Activated naive CD8-positive, alpha-beta T cell treated with anti-CD3 and anti-CD28 coated beads for 36 hours (primary cell): ENCODE measurements around the gene CDC42. TPM values are rescaled to one million over a fixed set of nuclear protein-coding genes. Genes with fewer than 3 reads are reported as not detected.

Experiments used
- DNase-seq: peaks from one replicate; pipeline ENCODE4 v3.0.0; 2021
- H3K27ac Mint-ChIP-seq: one replicate; pipeline ENCODE4 v1.8.0; 2022; ENCODE audit warnings: mild to moderate bottlenecking, moderate library complexity, mixed read lengths
- H3K27me3 Mint-ChIP-seq: one replicate; pipeline ENCODE4 v1.8.0; 2022; ENCODE audit warnings: mild to moderate bottlenecking, mixed read lengths
- H3K36me3 Mint-ChIP-seq: one replicate; pipeline ENCODE4 v1.8.0; 2021; ENCODE audit warnings: mild to moderate bottlenecking, mixed read lengths
- H3K4me1 Mint-ChIP-seq: one replicate; pipeline ENCODE4 v1.8.0; 2021; ENCODE audit warnings: mixed read lengths
- H3K4me3 Mint-ChIP-seq: one replicate; pipeline ENCODE4 v1.8.0; 2022; ENCODE audit warnings: mild to moderate bottlenecking, moderate library complexity, mixed read lengths
- H3K9me3 Mint-ChIP-seq: one replicate; pipeline ENCODE4 v1.8.0; 2022; ENCODE audit warnings: mixed read lengths
- total RNA-seq, 2 experiments: library from RNA; stranded (reverse); gene quantifications; one replicate each; pipeline ENCODE4 v1.2.3, GENCODE V29; 2021

Gene CDC42
- total RNA-seq, 2 experiments from 2014 or later, result 301 to 302 TPM

GRCh38 chr1:22120469-22120790 is 67.9 kb downstream of the CDC42 start:
- Mint-ChIP-seq H3K4me3 (no peak overlapping the region), H3K27ac (no peak overlapping the region), H3K4me1 (peaks cover 3% of the 10 kb centered on the region), H3K27me3 (no peaks in the 10 kb centered on the region), H3K9me3 (no peaks in the 10 kb centered on the region), H3K36me3 (peaks cover 2% of the 10 kb centered on the region)
- DNase-seq, result no peak

DNA sequence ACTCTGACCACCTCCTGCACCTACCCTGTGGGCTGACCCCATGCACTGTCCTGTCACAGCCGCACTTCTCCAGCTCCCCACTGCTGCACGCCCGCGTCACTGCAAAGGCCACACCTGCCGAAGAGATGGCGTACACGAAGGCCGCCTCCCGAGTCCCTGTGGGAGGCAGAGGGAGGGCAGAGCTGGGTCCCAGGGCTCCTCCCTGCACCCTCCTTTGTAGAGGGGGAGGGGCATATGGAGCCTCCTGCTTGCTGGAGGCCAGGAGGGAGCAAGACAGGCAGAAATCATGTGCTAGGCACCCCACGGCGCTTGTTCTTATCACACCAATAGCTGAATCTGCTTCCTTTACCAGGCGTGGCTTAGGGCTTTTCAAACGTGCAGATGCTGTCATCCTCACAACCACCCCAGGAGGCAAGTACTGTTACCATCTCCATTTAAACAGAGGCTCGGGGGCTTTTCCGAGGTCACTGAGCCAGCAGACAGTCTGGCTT is 69.0 kb downstream of the CDC42 start:
- Mint-ChIP-seq H3K36me3 (peaks cover 2% of the 10 kb centered on the region), H3K4me1 (peaks cover 3% of the 10 kb centered on the region), H3K9me3 (no peaks in the 10 kb centered on the region), H3K27ac (no peak overlapping the region), H3K27me3 (no peaks in the 10 kb centered on the region), H3K4me3 (no peak overlapping the region)
- no peak for DNase-seq

- no peak overlapping the region for H3K4me3 Mint-ChIP-seq
- H3K36me3 Mint-ChIP-seq, result peaks cover 2% of the 10 kb centered on the region
- H3K27ac Mint-ChIP-seq, result no peak overlapping the region
- no peaks in the 10 kb centered on the region for H3K27me3 Mint-ChIP-seq
- H3K4me1 Mint-ChIP-seq, result peaks cover 3% of the 10 kb centered on the region
- no peaks in the 10 kb centered on the region for H3K9me3 Mint-ChIP-seq
- no peak for DNase-seq
Observed at GRCh38 chr1:22122273-22123070, 70.0 kb downstream of the CDC42 start.

GRCh38 chr1:22123071-22123390 is 70.5 kb downstream of the CDC42 start:
- DNase-seq, result no peak
- Mint-ChIP-seq H3K27me3 (no peaks in the 10 kb centered on the region), H3K4me3 (no peak overlapping the region), H3K27ac (no peak overlapping the region), H3K9me3 (no peaks in the 10 kb centered on the region), H3K4me1 (peaks cover 3% of the 10 kb centered on the region), H3K36me3 (peaks cover 2% of the 10 kb centered on the region)

DNA sequence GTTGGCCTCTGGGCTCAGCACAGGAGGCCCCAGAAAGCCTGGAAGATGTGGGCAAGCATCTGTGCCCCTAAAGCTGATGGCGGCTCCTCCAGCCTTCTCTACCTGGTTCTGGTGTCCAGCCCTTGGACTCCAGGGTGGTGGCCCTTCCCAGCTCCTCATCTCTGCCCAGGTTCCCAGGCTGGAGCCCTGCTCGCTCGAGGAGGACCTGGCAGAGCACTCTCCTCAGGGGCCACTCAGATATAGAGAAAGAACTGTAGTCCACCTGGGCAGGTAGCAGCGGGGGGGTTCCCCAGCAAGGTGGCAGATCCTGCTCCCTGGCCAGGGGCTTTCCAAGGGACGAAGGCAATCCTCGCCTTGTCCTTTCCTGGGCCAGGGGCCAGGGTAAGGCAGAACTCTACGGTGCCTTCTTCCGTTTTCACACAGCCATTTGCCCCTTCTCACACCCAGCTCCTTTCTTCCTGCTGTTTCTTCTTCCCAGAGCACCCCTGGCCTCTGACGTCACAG is 71.4 kb downstream of the CDC42 start:
- no peak overlapping the region for H3K27ac Mint-ChIP-seq

GRCh38 chr1:22124592-22125229 is 72.2 kb downstream of the CDC42 start:
- Mint-ChIP-seq H3K4me3 (no peak overlapping the region), H3K36me3 (no peaks in the 10 kb centered on the region), H3K27ac (no peak overlapping the region), H3K27me3 (no peaks in the 10 kb centered on the region), H3K4me1 (peaks cover 3% of the 10 kb centered on the region), H3K9me3 (no peaks in the 10 kb centered on the region)
- DNase-seq, result no peak

More for the DNA sequence above, 71.4 kb downstream of the CDC42 start:
- Mint-ChIP-seq H3K4me1 (peaks cover 3% of the 10 kb centered on the region), H3K4me3 (no peak overlapping the region), H3K27me3 (no peaks in the 10 kb centered on the region), H3K9me3 (no peaks in the 10 kb centered on the region), H3K36me3 (peaks cover under 1% of the 10 kb centered on the region)
- no peak for DNase-seq

DNA sequence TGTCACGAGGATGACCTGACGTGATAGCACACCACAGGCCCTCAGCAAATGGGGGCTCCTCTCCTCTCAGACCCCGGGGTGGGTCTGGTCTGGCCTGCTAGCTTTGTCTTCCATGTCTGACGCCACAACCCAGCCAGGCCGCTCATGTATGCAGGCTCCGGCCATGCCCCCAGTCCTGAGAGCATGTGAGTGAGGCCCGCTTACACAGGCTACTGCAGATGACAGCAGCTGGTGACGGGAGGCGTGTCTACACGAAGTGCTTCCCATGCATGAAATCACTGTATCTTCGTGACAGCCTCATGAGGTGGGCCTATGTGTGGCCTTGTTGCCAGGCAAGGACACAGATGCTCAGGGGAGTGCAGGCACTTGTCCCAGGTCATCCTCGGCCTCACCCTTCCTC is 74.0 kb downstream of the CDC42 start:
- no peaks in the 10 kb centered on the region for H3K4me1 Mint-ChIP-seq
- H3K27ac Mint-ChIP-seq, result no peak overlapping the region
- no peaks in the 10 kb centered on the region for H3K36me3 Mint-ChIP-seq
- H3K27me3 Mint-ChIP-seq, result no peaks in the 10 kb centered on the region
- no peak overlapping the region for H3K4me3 Mint-ChIP-seq
- H3K9me3 Mint-ChIP-seq, result no peaks in the 10 kb centered on the region
- DNase-seq, result no peak

- no peak overlapping the region for H3K27ac Mint-ChIP-seq
- H3K4me3 Mint-ChIP-seq, result no peak overlapping the region
- DNase-seq, result no peak
- no peaks in the 10 kb centered on the region for H3K4me1 Mint-ChIP-seq
- H3K9me3 Mint-ChIP-seq, result no peaks in the 10 kb centered on the region
- H3K27me3 Mint-ChIP-seq, result no peaks in the 10 kb centered on the region
- no peaks in the 10 kb centered on the region for H3K36me3 Mint-ChIP-seq
Observed at GRCh38 chr1:22127248-22127647, 74.7 kb downstream of the CDC42 start.

- Mint-ChIP-seq H3K4me3 (no peak overlapping the region), H3K4me1 (no peaks in the 10 kb centered on the region)
Observed at GRCh38 chr1:22127731-22128130, 75.2 kb downstream of the CDC42 start.

DNA sequence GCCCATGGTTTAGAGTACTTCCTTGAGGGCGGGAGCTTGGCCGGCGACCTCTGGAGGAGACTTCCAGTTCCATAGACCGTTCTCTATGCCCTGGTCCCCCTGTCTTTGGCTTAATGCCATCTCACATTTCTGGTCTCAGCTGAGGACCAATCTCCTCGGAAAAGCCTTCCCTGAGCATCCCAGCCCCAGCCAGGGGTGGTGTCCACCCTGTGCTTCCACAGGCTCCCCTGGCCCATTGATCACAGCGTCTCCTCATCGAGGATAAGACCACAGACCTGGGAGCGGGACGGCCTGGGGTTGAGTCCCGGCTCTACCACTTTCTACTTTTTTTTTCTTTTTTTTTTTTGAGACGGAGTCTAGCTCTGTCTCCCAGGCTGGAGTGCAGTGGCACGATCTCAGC is 75.9 kb downstream of the CDC42 start:
- no peak overlapping the region for H3K4me3 Mint-ChIP-seq
- peaks cover under 1% of the 10 kb centered on the region for H3K27me3 Mint-ChIP-seq
- no peaks in the 10 kb centered on the region for H3K4me1 Mint-ChIP-seq
- no peak overlapping the region for H3K27ac Mint-ChIP-seq
- no peak for DNase-seq
- H3K36me3 Mint-ChIP-seq, result no peaks in the 10 kb centered on the region
- H3K9me3 Mint-ChIP-seq, result no peaks in the 10 kb centered on the region

More at GRCh38 chr1:22127731-22128130, 75.2 kb downstream of the CDC42 start:
- Mint-ChIP-seq H3K9me3 (no peaks in the 10 kb centered on the region), H3K36me3 (no peaks in the 10 kb centered on the region), H3K27me3 (no peaks in the 10 kb centered on the region), H3K27ac (no peak overlapping the region)
- DNase-seq, result no peak

DNA sequence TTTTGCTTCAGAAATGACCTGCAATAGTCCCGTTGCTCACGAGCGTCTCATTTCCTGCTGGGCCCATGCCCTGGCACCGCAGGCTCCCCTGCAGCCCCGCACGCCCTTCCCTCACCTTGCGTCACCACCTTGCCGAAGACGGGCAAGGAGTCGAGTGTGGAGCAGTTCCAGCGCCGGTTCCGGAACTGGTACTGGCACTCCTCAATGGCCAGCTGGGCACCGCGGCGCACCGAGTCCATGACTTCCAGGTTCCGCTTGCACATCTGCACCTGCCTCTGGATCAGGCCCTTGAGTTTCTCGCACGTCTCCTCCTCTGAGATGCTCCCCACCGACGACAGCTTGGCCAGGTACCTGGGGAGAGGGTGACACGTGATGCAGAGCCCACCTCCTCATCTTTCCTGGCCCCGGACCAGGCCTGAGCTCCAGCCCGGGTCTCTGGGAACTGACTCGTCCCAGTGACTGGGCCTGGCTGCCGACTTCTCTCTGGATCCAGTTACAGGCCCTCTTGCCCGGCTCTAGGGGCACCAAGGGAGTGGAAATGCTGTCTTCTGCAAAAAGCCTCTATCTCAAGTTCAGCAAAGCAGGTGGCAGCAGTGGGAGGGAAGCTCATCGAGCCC is 77.1 kb downstream of the CDC42 start:
- Mint-ChIP-seq H3K27me3 (peaks cover 4% of the 10 kb centered on the region), H3K9me3 (no peaks in the 10 kb centered on the region), H3K4me3 (no peak overlapping the region), H3K4me1 (no peaks in the 10 kb centered on the region), H3K27ac (no peak overlapping the region), H3K36me3 (no peaks in the 10 kb centered on the region)
- DNase-seq, result no peak

GRCh38 chr1:22131062-22131461 is 78.6 kb downstream of the CDC42 start:
- no peak overlapping the region for H3K27ac Mint-ChIP-seq
- no peak for DNase-seq
- no peaks in the 10 kb centered on the region for H3K9me3 Mint-ChIP-seq
- no peaks in the 10 kb centered on the region for H3K4me1 Mint-ChIP-seq
- H3K36me3 Mint-ChIP-seq, result no peaks in the 10 kb centered on the region
- peaks cover 4% of the 10 kb centered on the region for H3K27me3 Mint-ChIP-seq
- H3K4me3 Mint-ChIP-seq, result no peak overlapping the region

DNA sequence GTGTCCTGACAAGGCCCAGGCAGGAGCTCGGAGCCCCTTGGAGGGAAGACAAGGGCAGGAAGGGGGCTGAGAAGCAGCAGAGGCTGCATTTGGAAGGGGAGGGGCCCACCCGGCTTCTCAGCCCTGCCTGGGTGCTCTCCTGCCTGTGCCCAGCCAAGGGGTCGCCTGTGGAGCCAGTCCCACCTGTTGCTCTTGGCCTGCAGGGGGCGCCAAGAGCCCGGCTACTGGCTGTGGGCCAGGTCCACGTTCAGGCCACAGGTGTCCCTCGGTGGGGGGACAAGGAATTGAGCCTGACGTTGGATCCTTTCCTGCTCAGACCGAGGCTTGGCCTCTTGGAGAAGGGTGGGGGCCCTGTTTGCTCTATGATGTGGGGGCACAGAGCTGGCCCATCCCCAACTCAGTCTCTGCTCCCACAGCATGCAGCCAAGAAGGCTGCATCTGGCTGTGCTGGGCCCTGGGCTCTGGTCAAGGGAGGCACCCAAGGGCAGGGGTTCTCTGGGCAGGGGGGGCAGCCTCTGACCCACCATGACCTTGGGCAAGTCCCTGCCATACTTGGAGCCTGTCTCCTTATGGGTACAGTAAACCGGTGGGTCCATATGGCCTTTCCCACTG is 79.5 kb downstream of the CDC42 start:
- H3K9me3 Mint-ChIP-seq, result no peaks in the 10 kb centered on the region
- H3K4me1 Mint-ChIP-seq, result no peaks in the 10 kb centered on the region
- H3K36me3 Mint-ChIP-seq, result no peaks in the 10 kb centered on the region

GRCh38 chr1:22132517-22133235 is 80.2 kb downstream of the CDC42 start:
- DNase-seq, result no peak
- Mint-ChIP-seq H3K9me3 (no peaks in the 10 kb centered on the region), H3K4me3 (no peak overlapping the region), H3K27me3 (peaks cover 4% of the 10 kb centered on the region), H3K36me3 (no peaks in the 10 kb centered on the region), H3K4me1 (no peaks in the 10 kb centered on the region), H3K27ac (no peak overlapping the region)

More for the DNA sequence above, 79.5 kb downstream of the CDC42 start:
- Mint-ChIP-seq H3K27ac (no peak overlapping the region), H3K4me3 (no peak overlapping the region), H3K27me3 (peaks cover 4% of the 10 kb centered on the region)
- peak; percentile 64 for DNase-seq
